ENCODE results near the gene SFMBT2.

- TF ChIP-seq, protein P1, sequence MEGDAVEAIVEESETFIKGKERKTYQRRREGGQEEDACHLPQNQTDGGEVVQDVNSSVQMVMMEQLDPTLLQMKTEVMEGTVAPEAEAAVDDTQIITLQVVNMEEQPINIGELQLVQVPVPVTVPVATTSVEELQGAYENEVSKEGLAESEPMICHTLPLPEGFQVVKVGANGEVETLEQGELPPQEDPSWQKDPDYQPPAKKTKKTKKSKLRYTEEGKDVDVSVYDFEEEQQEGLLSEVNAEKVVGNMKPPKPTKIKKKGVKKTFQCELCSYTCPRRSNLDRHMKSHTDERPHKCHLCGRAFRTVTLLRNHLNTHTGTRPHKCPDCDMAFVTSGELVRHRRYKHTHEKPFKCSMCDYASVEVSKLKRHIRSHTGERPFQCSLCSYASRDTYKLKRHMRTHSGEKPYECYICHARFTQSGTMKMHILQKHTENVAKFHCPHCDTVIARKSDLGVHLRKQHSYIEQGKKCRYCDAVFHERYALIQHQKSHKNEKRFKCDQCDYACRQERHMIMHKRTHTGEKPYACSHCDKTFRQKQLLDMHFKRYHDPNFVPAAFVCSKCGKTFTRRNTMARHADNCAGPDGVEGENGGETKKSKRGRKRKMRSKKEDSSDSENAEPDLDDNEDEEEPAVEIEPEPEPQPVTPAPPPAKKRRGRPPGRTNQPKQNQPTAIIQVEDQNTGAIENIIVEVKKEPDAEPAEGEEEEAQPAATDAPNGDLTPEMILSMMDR (IDR thresholded peaks at IDR 0.05) = no peak
- TF ChIP-seq REST (IDR thresholded peaks at IDR 0.05; ENCODE audit: insufficient read depth in 1 of 2, low read depth in 2 of 2, low read length in 1 of 2) (no peak), POLR2AphosphoS5 (IDR thresholded peaks at IDR 0.05; ENCODE audit: low read depth, low read length) (no peak), SIN3A (IDR thresholded peaks at IDR 0.05; ENCODE audit: borderline replicate concordance, insufficient read depth, low read depth, low read length) (no peak), TCF7L2 (IDR thresholded peaks at IDR 0.05; ENCODE audit: low read depth, low read length) (no peak)
These were observed 224.3 kb downstream of the SFMBT2 start for GRCh38 chr10:7186387-7187018.

Data from Panc1 (cell line).